PFSK-1 (cell line): ENCODE data around the gene ZNF688.

Source experiments
- FOXP2 ChIP-seq: optimal IDR thresholded peaks from 2 replicates; pipeline ENCODE3; 2011; ENCODE audit warnings: borderline replicate concordance, control low read depth, inconsistent platforms; ENCODE audit not compliant: insufficient read depth; ENCODE audit errors: extremely low read length, extremely low read depth
- POLR2AphosphoS5 ChIP-seq: IDR thresholded peaks from 2 replicates; pipeline ENCODE4 v1.6.1; 2012; ENCODE audit warnings: low read depth, mild to moderate bottlenecking, control low read depth, low read length, moderate library complexity
- REST ChIP-seq, 2 experiments: IDR thresholded peaks; 2 replicates each; pipeline versions ENCODE4 v1.6.1 to v1.8.0; 2011 to 2012; ENCODE audit warnings: low read depth in 2 of 2, low read length in 2 of 2, control low read depth in 1 of 2, inconsistent platforms in 1 of 2, mild to moderate bottlenecking in 1 of 2, moderate library complexity in 1 of 2; ENCODE audit not compliant: insufficient read depth in 1 of 2
- SIN3A ChIP-seq: IDR thresholded peaks from 2 replicates; pipeline ENCODE4 v1.6.1; 2012; ENCODE audit warnings: mild to moderate bottlenecking, low read length, moderate library complexity, borderline replicate concordance; ENCODE audit not compliant: insufficient read depth
- TAF1 ChIP-seq: IDR thresholded peaks from 2 replicates; pipeline ENCODE4 v1.6.1; 2012; ENCODE audit warnings: low read length, control low read depth, borderline replicate concordance; ENCODE audit not compliant: insufficient read depth

ZNF688 gene

GRCh38 chr16:30562021-30562420 is 9.5 kb downstream of the ZNF688 start:
- TF ChIP-seq TAF1: no peak
- no peak for TF ChIP-seq FOXP2
- TF ChIP-seq POLR2AphosphoS5: no peak
- TF ChIP-seq SIN3A: no peak
- TF ChIP-seq REST (IDR thresholded peaks at IDR 0.05; ENCODE audit: insufficient read depth in 1 of 2, low read depth in 2 of 2, low read length in 2 of 2): no peak

GRCh38 chr16:30561089-30561816 is 10.3 kb downstream of the ZNF688 start:
- TF ChIP-seq POLR2AphosphoS5: no peak
- TF ChIP-seq REST (IDR thresholded peaks at IDR 0.05; ENCODE audit: insufficient read depth in 1 of 2, low read depth in 2 of 2, low read length in 2 of 2): no peak
- TF ChIP-seq FOXP2: no peak
- no peak for TF ChIP-seq TAF1
- TF ChIP-seq SIN3A: no peak

- TF ChIP-seq POLR2AphosphoS5: no peak
- TF ChIP-seq TAF1: no peak
- TF ChIP-seq SIN3A: no peak
- TF ChIP-seq REST (IDR thresholded peaks at IDR 0.05; ENCODE audit: insufficient read depth in 1 of 2, low read depth in 2 of 2, low read length in 2 of 2): no peak
- no peak for TF ChIP-seq FOXP2
Observed at GRCh38 chr16:30559690-30560089, 11.8 kb downstream of the ZNF688 start.

GRCh38 chr16:30558789-30559377 is 12.6 kb downstream of the ZNF688 start:
- TF ChIP-seq TAF1 (no peak), REST (IDR thresholded peaks at IDR 0.05; ENCODE audit: insufficient read depth in 1 of 2, low read depth in 2 of 2, low read length in 2 of 2) (no peak), POLR2AphosphoS5 (no peak), FOXP2 (no peak), SIN3A (no peak)
